Fibroblast of skin of left quadriceps (primary cell): ENCODE measurements around the gene EDARADD.
"Not testable (repeated sequence)": the region's sequence is repeated elsewhere in the genome, so short reads cannot be mapped to it uniquely, and the experiment has no call there.

Experiments
- DNase-seq, 2 experiments: peaks; one replicate each; pipeline ENCODE4 v3.0.0-alpha.2; 2013; ENCODE audit warnings: low read depth in 2 of 2

The EDARADD gene

DNA sequence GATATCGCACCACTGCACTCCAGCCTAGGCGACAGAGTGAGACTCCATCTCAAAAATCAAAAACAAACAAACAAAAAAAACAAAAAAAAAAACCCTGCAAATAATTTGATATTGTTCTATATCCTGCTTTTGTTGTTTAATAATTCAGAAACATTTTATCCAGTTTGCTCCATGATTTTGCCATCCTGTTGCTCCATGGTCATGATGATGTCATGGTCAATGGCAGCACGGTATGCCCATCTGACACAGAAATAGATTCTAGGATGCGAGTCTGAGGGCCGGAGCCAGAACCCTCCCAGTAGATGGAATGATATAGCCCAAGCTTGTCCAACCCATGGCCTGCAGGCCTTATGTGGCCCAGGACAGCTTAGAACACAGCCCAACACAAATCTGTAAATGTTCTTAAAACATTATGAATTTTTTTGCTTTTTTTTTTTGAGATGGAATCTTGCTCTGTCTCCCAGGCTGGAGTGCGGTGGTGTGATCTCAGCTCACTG lies 39.8 kb downstream of the EDARADD start:
- no peak for DNase-seq

DNA sequence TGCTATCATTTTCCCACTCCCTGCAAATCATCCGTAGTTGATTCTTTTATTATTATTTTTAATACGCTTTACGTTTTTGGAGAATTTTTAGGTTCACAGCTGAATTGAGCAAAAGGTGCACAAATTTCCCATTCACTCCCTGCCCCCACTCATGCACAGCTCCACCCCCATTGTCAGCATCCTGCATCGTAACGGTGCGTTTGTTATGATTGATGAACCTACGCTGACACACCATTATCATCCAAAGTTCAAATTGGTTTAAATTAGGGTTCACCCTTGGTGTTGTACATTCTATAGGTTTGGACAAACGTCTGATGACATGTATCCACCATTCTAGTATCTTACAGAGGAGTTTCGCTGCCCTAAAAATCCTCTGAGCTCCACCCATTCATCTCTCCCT lies 44.5 kb downstream of the EDARADD start:
- no peak for DNase-seq

DNA sequence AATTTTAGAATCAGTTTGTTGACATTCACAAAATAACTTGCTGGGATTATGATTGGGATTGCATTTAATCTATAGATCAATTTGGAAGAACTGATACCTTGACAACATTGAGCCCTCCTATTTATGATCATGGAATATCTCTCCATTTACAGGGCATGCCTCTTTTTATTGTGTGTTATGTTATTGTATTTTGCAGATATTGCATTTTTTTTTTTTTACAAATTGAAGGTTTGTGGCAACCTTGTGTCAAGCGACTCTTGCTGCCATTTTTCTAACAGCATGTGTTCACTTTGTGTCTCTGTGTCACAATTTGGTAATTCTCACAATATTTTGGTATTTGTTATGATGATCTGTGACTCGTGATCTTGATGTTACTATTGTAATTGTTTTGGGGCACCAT lies 46.3 kb downstream of the EDARADD start:
- no peak for DNase-seq

DNA sequence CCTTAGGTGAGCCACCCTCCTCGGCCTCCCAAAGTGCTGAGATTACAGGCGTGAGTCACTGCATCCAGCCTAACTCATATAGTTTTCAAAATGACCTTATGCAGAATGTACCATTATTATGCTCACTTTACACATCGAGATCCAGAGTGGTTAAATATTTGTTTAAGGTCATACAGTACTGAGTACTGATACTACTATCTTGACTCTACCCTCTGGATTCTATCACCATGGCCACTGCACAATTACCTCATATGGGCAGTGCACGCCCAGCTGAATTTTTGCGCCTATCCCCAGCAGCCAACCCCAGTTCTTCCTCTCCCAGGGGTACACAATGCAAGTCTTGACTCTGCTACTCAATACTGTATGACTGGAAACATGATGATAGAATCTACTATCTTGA lies 56.7 kb downstream of the EDARADD start:
- no peak for DNase-seq

DNA sequence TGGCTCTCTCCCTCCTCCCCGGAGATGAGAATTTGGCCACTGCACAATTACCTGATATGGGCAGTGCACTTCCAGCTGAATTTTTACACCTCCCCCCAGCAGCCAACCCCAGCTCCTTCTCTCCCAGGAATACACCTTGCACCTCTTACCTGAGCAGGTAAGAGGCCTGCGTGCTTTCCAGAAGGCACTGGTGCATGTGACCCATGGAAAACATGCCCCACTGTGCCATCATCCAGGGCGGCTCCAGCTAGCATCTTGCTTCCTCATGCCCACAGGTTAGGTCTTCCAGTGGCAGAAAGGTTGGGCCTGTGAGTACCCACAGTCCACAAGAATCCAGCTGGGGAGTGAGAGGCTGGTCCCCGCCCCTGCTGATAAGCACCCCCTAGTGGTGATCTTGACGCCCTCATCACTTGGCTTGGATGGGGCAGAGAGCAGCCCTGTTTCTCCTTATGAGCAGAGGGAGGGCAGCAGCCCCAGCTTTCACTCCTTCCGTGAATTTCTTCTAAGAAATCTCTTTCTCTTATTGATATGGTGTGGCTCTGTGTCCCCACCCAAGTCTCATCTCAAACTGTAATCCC lies 57.8 kb downstream of the EDARADD start:
- no peak for DNase-seq

DNA sequence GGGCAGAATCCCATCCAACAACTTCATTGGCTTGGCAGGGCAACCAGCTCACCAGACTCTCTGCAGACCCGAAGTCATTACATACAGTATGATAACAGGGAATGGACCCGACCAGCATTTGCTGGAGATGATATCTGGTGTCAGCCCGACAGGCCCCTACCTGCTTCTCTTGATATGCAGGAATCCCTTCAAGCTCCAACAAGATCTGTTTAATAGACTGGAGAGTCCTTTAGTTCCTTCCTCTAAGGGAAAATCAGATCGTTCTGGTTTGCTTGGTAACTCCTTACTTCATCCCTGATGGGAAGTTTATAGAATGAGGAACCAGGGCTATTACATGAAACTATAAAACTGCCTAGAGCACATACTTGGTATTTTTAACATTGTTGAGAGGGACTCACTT lies 61.2 kb downstream of the EDARADD start:
- no peak for DNase-seq

DNA sequence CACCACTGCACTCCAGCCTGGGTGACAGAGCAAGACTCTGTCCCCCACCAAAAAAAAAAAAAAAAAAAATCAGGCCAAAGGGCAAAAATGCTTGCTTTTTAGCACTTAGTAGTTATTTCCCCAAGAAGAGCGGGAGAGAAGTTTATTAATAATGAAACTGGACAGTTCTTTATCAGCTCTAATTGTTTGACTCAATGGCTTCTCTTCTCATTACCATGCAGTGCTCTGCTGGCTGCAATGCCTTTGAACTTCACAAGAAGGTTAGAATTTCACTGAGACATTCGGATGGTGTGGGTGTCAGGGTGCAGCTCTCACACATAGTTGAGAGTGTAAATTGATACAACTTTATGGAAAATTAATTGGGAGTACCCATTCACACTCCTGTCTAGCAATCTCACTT lies 63.7 kb downstream of the EDARADD start:
- DNase-seq, result no peak

DNA sequence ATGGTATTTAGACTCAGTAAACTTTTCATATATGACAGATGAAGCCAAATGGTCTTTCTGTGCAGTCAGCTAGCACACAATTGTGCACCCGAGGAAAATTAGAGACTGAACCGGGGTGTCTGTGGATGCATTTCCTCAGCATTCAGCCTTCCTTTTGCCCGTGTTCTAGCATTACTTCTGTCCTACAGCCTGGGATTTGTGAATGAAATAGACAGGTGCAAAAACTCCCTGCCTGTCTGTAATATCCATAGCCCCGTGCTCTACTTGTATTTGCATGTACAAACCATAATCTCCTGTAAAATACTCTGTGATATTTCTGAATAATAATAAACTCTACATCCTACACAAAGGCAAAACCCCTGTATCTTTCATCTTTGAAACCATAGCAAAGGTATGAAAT lies 64.9 kb downstream of the EDARADD start:
- no peak for DNase-seq

DNA sequence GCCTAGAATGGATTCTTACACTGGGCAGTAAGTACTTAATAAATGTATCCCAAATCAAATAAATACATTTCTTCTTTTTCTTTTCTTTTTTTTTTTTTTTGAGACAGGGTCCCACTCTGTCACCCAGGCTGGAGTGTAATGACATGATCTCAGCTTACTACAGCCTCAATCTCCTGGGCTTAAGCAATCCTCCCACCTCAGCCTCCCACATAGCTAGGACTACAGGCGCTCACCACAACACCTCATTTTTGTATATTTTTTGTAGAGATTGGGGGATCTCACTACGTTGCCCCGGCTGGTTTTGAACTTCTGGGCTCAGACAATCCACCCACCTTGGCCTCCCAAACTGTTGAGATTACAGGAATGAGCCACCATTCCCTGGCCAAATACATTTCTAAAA lies 66.0 kb downstream of the EDARADD start:
- DNase-seq, result no peak

DNA sequence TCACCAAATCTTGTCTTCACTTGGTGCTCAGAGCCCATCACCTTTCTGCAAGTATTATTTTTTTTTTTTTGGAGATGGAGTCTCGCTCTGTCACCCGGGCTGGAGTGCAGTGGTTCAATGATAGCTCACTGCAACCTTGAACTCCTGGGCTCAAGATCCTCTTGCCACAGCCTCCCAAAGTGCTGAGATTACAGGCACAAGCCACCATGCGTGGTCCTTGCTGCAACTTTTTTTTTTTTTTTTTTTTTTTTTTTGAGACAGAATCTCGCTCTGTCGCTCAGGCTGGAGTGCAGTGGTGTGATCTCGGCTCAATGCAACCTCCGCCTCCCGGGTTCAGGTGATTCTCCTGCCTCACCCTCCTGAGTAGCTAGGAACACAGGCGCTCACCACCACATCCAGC lies 70.1 kb downstream of the EDARADD start:
- not testable (repeated sequence) for DNase-seq

DNA sequence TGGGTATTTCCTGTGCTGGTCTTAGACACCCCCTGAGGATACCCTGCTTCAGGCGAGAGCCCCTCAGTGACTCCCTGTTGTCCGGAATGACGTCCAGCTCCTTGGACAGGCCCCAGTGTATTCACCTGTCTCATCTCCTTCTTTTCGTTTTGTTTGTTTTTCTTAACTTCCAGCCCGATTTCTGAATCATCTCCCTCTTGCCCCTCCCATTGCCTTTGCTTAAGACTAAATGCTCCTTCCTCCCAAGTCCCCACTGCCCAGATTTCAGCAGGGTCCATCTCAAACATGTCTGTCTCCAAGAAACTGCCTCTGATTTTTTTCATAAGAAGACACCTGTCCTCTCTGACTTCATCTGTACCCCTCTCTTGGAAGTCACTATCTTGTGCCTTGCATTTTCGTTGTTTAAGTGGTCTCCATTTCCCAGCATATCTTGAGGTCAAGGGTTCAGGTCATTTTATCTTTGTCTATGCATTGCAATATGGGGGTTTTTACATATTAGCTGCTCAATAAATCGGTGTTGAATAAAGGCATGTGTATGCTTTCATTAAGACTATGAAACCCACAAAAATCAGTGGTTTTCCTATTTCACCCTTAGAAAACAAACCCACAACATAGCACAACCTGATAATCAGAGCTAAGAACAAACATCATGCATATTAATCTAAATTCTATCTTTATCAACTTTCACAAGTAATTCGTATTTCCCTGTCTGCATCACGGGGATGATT lies 71.3 kb downstream of the EDARADD start:
- DNase-seq, result no peak

DNA sequence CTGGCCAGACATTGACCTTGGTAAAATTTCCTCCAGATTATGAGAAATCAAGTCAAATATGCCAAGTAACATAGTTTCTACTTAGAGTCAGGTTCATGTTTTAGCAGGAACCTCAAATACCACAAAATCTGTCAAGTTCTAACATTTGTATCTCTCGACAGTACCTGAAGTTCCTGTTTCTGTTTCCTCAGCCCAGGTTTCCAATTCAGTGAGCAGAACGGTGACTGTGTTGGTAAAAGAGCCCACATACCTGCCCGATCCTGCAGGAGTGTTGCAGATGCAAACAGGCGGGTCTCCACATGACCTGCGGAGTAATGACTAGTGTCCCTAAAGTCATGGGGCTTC lies 71.8 kb downstream of the EDARADD start:
- no peak for DNase-seq

DNA sequence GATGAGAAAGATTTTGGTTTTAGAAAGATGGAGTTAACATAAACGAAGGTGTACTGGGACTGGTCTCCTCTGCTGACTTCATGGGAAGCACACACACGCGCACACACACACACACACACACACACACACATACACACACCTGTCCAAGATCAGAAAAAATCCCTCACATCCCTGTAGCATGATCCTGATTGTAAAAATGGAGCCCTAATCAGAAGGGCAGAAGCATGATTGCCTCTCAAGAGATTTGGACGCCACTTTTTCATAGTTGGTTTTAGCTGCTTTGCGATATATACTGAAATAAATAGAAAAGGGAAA lies 73.2 kb downstream of the EDARADD start:
- DNase-seq, result no peak

DNA sequence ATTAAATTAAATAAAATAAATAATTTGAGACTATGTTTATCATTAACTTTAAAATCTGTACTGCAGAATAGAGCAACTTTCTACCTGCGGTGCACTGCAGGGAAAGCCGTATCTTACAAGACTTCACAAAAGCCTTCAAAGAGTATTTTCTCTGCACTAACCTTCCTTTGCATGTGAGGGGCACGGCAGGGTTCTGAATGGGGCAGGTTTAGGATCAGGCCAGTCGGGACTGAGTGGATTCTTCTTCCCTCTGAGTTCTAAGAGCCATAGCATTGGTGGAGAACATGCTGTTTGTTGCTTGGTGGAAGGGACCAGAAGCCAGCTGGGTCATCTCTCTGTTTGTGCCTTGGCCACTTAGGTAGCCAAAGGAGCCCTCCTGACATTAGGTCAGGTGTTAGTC lies 74.5 kb downstream of the EDARADD start:
- DNase-seq, result no peak

DNA sequence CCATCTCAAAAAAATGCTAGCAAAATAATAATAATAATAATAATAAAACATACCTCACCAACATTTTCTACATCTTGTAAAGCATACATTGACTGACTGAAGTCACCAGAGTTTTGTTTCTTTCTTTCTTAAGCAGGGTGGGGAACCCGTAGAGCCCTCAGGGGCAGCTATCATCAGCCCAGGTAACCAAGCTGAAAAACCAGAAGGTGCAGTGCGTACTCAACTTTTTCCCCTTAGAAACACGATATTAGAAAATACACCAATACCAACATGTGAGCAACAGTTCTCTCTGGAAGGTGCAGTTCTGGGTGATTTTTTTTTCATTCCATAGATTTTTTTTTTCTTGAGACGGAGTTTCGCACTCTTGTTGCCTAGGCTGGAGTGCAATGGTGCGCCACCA lies 75.4 kb downstream of the EDARADD start:
- no peak for DNase-seq

DNA sequence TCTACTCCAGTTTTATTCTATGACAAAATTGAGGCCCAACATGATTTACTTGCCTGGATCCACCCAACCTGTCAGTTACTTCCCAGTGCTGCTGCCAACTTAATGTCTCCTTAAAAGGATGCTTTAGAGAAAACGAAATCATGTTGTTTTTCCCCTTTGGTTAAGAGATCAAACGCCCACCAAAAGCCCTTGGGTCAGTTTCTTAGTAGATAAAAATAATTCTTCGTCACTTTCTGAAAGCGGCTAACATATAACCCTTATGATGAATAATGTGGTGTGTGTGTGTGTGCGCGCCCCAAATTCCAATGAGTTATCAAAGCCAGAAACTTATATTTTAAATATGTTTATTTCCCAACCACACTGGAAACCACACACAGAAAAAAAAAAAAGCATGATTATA lies 77.0 kb downstream of the EDARADD start:
- DNase-seq, result no peak

DNA sequence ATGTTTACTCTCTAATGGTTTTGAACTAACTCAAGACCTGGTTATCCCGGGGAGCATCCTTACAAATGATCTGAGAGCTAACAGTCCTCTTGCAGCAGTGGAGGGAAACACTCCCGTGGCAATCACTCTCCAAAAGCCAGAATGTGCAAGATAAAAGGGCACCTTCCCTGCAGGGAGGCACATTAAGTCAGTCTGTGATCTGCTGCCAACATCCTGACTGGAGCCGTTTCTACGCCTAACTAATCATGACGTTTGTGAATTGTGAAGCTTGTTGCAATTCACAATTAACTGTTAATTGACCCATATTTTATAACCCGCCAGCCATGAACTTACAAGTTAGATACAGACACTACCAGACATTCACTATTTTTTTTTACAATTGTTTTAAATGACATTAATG lies 77.6 kb downstream of the EDARADD start:
- DNase-seq, result no peak

DNA sequence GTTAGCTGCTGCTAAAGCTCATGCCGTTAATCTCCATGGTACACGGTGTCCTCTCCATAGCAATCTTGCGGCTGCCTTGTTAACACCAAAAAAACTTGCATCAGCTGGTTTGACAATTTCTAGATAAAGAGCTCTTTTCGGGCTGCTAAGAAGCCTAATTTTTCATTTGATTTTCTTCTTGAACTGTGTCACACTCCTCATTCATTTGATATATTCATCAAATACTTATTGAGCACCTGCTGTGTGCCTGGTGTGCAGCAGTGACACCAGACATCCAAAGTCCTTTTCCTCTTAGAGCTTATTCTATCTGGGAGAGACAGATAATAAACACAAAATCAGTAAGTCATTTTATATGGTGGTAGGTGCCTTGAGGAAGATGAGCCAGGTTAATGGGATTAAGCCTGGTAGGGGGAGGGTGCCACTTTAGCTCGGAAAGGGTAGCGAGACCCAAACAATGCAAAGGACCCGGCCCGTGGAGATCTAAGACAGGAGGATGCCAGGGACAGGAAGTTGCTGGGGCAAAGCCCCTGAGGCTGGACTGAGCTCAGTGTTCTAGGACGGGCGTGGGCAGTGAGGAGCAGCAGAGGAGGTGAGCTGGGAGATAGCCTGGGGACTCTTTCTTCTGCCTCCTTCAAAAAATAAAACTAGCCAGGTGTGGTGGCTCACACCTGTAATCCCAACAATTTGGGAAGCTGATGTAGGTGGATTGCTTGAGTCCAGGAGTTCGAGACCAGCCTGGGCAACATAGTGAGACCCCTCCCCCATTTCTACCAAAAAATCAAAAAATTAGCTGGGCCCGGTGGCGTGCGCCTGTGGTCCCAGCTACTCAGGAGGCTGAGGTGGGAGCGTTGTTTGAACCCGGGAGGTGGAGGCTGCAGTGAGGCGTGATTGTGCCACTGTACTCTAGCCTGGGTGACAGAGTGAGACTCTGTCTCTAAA lies 79.0 kb downstream of the EDARADD start:
- DNase-seq, result no peak

DNA sequence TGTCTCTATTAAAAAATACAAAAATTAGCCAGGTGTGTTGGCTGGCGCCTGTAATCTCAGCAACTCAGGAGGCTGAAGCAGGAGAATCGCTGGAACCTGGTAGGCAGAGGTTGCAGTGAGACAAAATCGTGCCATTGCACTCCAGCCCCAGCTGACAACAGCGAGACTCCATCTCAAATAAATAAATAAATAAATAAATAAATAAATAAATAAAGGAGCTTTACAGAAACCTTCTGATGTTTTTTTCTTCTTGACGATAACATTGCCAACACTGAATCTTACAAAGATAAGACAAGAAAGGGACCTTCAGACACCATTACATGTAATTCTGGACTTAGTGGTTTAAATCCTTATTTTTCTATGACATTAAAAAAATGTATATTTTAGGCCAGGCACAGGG lies 81.9 kb downstream of the EDARADD start:
- no peak for DNase-seq

DNA sequence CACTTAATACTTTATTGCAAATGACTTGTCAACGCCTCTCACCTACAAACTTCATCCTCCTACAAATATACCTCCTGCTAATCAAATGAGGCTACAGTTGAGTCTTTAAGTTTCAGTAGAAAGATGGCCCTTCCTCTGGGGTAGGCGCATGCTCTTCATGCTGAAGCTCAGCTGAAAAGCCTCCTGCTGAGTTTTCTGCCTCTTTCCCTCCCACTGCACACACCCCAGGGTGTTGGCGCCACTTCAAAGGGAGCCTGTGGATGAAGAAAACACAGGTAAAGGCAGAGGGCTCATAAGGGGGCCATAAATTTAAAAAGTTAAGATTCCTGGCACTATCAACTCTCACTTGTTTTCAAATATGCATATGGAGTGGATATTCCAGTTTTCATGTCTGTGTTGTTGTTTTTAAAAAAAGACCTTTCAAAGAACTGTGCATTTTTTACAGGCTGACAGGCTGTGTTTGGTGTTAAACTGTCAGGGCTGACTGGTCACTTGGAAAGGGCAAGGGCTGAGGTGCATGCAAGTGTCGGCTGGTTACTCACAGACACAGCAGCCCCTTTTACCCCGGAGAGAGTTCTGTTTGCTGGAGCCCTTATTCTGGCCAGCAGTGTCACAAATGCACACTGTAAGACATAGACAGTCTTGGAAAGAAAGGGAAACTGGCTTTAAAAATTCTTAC lies 86.8 kb downstream of the EDARADD start:
- no peak for DNase-seq

DNA sequence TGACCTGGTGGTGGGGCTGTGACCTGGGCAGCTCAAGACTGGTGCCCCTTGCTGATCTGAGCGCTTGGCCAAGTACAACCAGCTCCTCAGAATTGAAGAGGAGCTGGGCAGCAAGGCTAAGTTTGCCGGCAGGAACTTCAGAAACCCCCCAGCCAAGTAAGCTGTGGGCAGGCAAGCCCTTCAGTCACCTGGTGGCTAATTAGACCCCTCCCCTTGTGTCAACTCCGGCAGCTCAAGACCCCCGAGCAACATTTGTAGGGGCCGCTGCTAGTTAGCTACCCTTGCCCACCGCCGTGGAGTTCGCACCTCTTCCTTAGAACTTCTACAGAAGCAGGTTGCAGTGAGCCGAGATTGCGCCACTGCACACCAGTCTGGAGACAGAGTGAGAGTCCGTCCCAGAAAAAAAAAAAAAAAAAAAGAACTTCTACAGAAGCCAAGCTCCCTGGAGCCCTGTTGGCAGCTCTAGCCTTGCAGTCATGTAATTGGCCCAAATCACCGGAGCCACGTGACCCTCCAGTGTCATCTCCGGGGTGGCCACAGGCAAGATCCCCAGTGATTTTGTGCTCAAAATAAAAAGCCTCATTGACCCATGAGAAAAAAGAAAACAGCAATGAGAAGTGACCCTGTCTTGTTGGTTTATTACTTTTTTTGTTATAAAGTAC lies 90.4 kb downstream of the EDARADD start:
- no peak for DNase-seq
